Ishikawa (cell line): ENCODE measurements around the gene RAD51C.

Experiments
- CREB1 ChIP-seq: IDR thresholded peaks from 2 replicates; pipeline ENCODE4 v1.6.1; 2012; ENCODE audit warnings: low read depth
- EP300 ChIP-seq: IDR thresholded peaks from 2 replicates; pipeline ENCODE4 v1.6.1; 2012; ENCODE audit warnings: borderline replicate concordance
- YY1 ChIP-seq: IDR thresholded peaks from 2 replicates; pipeline ENCODE4 v1.6.1; 2012; ENCODE audit warnings: low read depth

- no peak for TF ChIP-seq CREB1
- TF ChIP-seq EP300 = no peak
- no peak for TF ChIP-seq YY1
These were observed 11.5 kb downstream of the RAD51C start for GRCh38 chr17:58703916-58704286.
